Midbrain (tissue), 1 donor: ENCODE results near the gene KRTAP5-1.
A peak's percentile ranks its signal among the peaks of the same experiment; 100 is the strongest.
"Not testable (repeated sequence)": the region's sequence is repeated elsewhere in the genome, so short reads cannot be mapped to it uniquely, and the experiment has no call there.

Experiments
- DNase-seq: peaks from one replicate; lab custom pipeline; 2025; lab: John Stamatoyannopoulos, UW

KRTAP5-1 gene

GRCh38 chr11:1601663-1602062, 16.6 kb upstream of the KRTAP5-1 start:
- not testable (repeated sequence) for DNase-seq

GRCh38 chr11:1600626-1601025, 15.5 kb upstream of the KRTAP5-1 start:
- peak; percentile 54 for DNase-seq

- DNase-seq = no peak
Observed at GRCh38 chr11:1598816-1599215, 13.7 kb upstream of the KRTAP5-1 start.

GRCh38 chr11:1598406-1598805, 13.3 kb upstream of the KRTAP5-1 start:
- DNase-seq = not testable (repeated sequence)

- DNase-seq = no peak
Observed at GRCh38 chr11:1597994-1598380, 12.9 kb upstream of the KRTAP5-1 start, which contains the start of gene KRTAP5-2. Gene KRTAP5-2, minus strand, starts transcription at chr11:1598294. Its CDS starts 44 bp downstream, at chr11:1598250.

GRCh38 chr11:1597331-1597993, 12.4 kb upstream of the KRTAP5-1 start:
- DNase-seq = no peak

GRCh38 chr11:1596576-1597121, 11.6 kb upstream of the KRTAP5-1 start:
- not testable (repeated sequence) for DNase-seq

- DNase-seq = not testable (repeated sequence)
Observed at GRCh38 chr11:1595994-1596575, 11.0 kb upstream of the KRTAP5-1 start.

- DNase-seq = no peak
Observed at GRCh38 chr11:1592628-1593027, 7.5 kb upstream of the KRTAP5-1 start.

GRCh38 chr11:1589996-1590395, 4.9 kb upstream of the KRTAP5-1 start:
- DNase-seq = no peak

- DNase-seq = not testable (repeated sequence)
Observed at GRCh38 chr11:1589191-1589963, 4.3 kb upstream of the KRTAP5-1 start.

- no peak for DNase-seq
Observed at GRCh38 chr11:1586699-1587098, 1.6 kb upstream of the KRTAP5-1 start.

GRCh38 chr11:1582909-1583308, 2.2 kb downstream of the KRTAP5-1 start:
- not testable (repeated sequence) for DNase-seq

- DNase-seq = no peak
Observed at GRCh38 chr11:1581976-1582375, 3.1 kb downstream of the KRTAP5-1 start.

GRCh38 chr11:1576825-1577224, 8.3 kb downstream of the KRTAP5-1 start:
- DNase-seq = no peak

- not testable (repeated sequence) for DNase-seq
Observed at GRCh38 chr11:1575756-1576155, 9.3 kb downstream of the KRTAP5-1 start.

GRCh38 chr11:1574933-1575242, 10.2 kb downstream of the KRTAP5-1 start:
- DNase-seq = no peak

- peak; percentile 36 for DNase-seq
Observed at GRCh38 chr11:1574238-1574932, 10.7 kb downstream of the KRTAP5-1 start.

GRCh38 chr11:1573903-1574237, 11.2 kb downstream of the KRTAP5-1 start:
- DNase-seq = no peak

GRCh38 chr11:1573077-1573902, 11.8 kb downstream of the KRTAP5-1 start:
- DNase-seq = peak; percentile 39
